CD8-positive, alpha-beta memory T cell (primary cell): ENCODE measurements around the gene ZNF136. TPM values are rescaled to one million over a fixed set of nuclear protein-coding genes. Genes with fewer than 3 reads are reported as not detected.

Experiments
- CTCF ChIA-PET: fragments of 350-600 bp; sonication (Branson Sonifier 250); formaldehyde crosslinking; loops from one replicate; lab custom pipeline; 2021; ENCODE audit warnings: antibody characterized with exemption; lab: Charles Lee
- POLR2A ChIA-PET: fragments of 350-600 bp; sonication (Branson Sonifier 250); formaldehyde crosslinking; loops from one replicate; lab custom pipeline; 2021; ENCODE audit warnings: antibody characterized with exemption; lab: Charles Lee
- DNase-seq, 5 donors: peaks; one replicate each; pipeline versions ENCODE4 v3.0.0 to v3.0.0-alpha.2; 2020 to 2022; ENCODE audit warnings: mixed read lengths in 1 of 5
- H3K27ac ChIP-seq: one replicate; pipeline ENCODE4 v1.7.0; 2013; ENCODE audit warnings: low read depth, mild to moderate bottlenecking, low read length, moderate library complexity
- H3K27me3 ChIP-seq: 2 replicates; pipeline ENCODE4 v1.7.0; 2013; ENCODE audit warnings: low read length, mild to moderate bottlenecking; ENCODE audit not compliant: insufficient read depth, poor library complexity, severe bottlenecking
- H3K36me3 ChIP-seq: 2 replicates; pipeline ENCODE4 v1.7.0; 2013; ENCODE audit warnings: mild to moderate bottlenecking, low read length, moderate library complexity; ENCODE audit not compliant: insufficient read depth
- H3K4me1 ChIP-seq: 2 replicates; pipeline ENCODE4 v1.7.0; 2013; ENCODE audit warnings: mild to moderate bottlenecking, low read length, moderate library complexity; ENCODE audit not compliant: insufficient read depth
- H3K4me3 ChIP-seq: 2 replicates; pipeline ENCODE4 v1.7.0; 2013; ENCODE audit warnings: mild to moderate bottlenecking, low read length
- H3K9me3 ChIP-seq: 2 replicates; pipeline ENCODE4 v1.7.0; 2013; ENCODE audit warnings: mild to moderate bottlenecking, low read length
- H3K27ac Mint-ChIP-seq, 8 donors: one replicate each; pipeline ENCODE4 v1.8.0; 2020 to 2021; ENCODE audit warnings: mixed read lengths in 8 of 8, mild to moderate bottlenecking in 6 of 8, inconsistent platforms in 3 of 8, moderate library complexity in 3 of 8
- H3K27me3 Mint-ChIP-seq, 2 donors: one replicate each; pipeline ENCODE4 v1.8.0; 2020 to 2021; ENCODE audit warnings: mixed read lengths in 2 of 2, mild to moderate bottlenecking in 1 of 2, moderate library complexity in 1 of 2
- H3K36me3 Mint-ChIP-seq, 3 donors: one replicate each; pipeline ENCODE4 v1.8.0; 2020 to 2021; ENCODE audit warnings: mixed read lengths in 3 of 3, inconsistent platforms in 1 of 3, mild to moderate bottlenecking in 1 of 3
- H3K4me1 Mint-ChIP-seq, 3 donors: one replicate each; pipeline ENCODE4 v1.8.0; 2020 to 2021; ENCODE audit warnings: mixed read lengths in 3 of 3, inconsistent platforms in 1 of 3, mild to moderate bottlenecking in 1 of 3
- H3K4me3 Mint-ChIP-seq, 7 donors: one replicate each; pipeline ENCODE4 v1.8.0; 2020 to 2021; ENCODE audit warnings: mixed read lengths in 7 of 7, mild to moderate bottlenecking in 6 of 7, moderate library complexity in 4 of 7, inconsistent platforms in 2 of 7
- H3K9me3 Mint-ChIP-seq, 5 donors: one replicate each; pipeline ENCODE4 v1.8.0; 2020 to 2022; ENCODE audit warnings: mixed read lengths in 5 of 5, mild to moderate bottlenecking in 3 of 5, moderate library complexity in 2 of 5, inconsistent platforms in 1 of 5
- polyA plus RNA-seq: library from polyadenylated mRNA; unstranded; fragments of 300-500 nt; fragmentation: Illumina TruSeq; gene quantifications from one replicate; pipeline ENCODE4 v1.2.3, GENCODE V29; 2021
- total RNA-seq, 2 experiments: library from RNA; stranded (reverse); gene quantifications; one replicate each; pipeline ENCODE4 v1.2.3, GENCODE V29; 2021

The ZNF136 gene
- total and polyA plus RNA-seq, 3 experiments from 2014 or later: 13.0 to 17.4 (median 16.0) TPM

- CTCF ChIA-PET: no interaction called here
- Mint-ChIP-seq H3K27ac (peak overlapping the region in 1 of 8 donors; percentile 13), H3K36me3 (peaks cover 23 to 75% (median 53%) of the 10 kb centered on the region in 3 donors), H3K27me3 (no peaks in the 10 kb centered on the region), H3K4me3 (no peak overlapping the region), H3K4me1 (peaks cover 0 to 1% (median 0%) of the 10 kb centered on the region in 3 donors), H3K9me3 (peaks cover 0 to 55% (median 18%) of the 10 kb centered on the region in 5 donors)
- H3K36me3 ChIP-seq: no peaks in the 10 kb centered on the region
- H3K27ac ChIP-seq: no peak overlapping the region
- POLR2A ChIA-PET: no interaction called here
- no peaks in the 10 kb centered on the region for H3K4me1 ChIP-seq
- no peaks in the 10 kb centered on the region for H3K27me3 ChIP-seq
- H3K4me3 ChIP-seq: no peak overlapping the region
- DNase-seq: no peak
- H3K9me3 ChIP-seq: no peaks in the 10 kb centered on the region
Observed at GRCh38 chr19:12229990-12230389, 67.1 kb downstream of the ZNF136 start.

- peaks cover 0 to 1% (median 0%) of the 10 kb centered on the region in 3 donors for H3K4me1 Mint-ChIP-seq
- H3K4me3 Mint-ChIP-seq: no peak overlapping the region
- peaks cover 20 to 76% (median 49%) of the 10 kb centered on the region in 3 donors for H3K36me3 Mint-ChIP-seq
- Histone ChIP-seq H3K4me1 (no peaks in the 10 kb centered on the region), H3K27me3 (no peaks in the 10 kb centered on the region), H3K36me3 (no peaks in the 10 kb centered on the region), H3K9me3 (no peaks in the 10 kb centered on the region), H3K27ac (no peak overlapping the region), H3K4me3 (no peak overlapping the region)
- DNase-seq: no peak
- peak overlapping the region in 2 of 8 donors; percentile 52 to 56 for H3K27ac Mint-ChIP-seq
- ChIA-PET POLR2A (no interaction called here), CTCF (no interaction called here)
- H3K9me3 Mint-ChIP-seq: peaks cover 0 to 57% (median 19%) of the 10 kb centered on the region in 5 donors
- no peaks in the 10 kb centered on the region for H3K27me3 Mint-ChIP-seq
Observed at GRCh38 chr19:12230751-12231733, 68.1 kb downstream of the ZNF136 start.

DNA sequence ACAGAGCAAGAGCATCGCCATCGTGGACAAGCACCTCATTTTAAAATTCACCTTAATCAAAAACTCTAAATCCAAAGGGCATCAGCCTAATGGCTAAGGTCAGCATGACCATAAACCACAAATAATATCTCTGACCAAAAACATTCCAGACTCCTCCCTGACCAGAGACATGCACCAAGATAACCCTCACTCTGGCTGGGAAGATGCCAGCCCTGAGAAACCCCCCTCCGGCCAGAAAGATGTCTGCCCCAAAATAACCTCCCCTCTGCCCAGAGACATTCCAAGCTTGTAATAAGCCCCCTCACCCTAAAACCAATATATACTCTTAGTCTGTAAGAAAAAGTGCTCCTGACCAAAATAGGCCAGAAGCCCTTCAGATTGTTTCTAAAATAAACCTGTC lies 70.1 kb downstream of the ZNF136 start:
- H3K27me3 ChIP-seq: no peaks in the 10 kb centered on the region
- H3K4me3 Mint-ChIP-seq: no peak overlapping the region
- peaks cover 0 to 1% (median 0%) of the 10 kb centered on the region in 3 donors for H3K4me1 Mint-ChIP-seq
- no peaks in the 10 kb centered on the region for H3K36me3 ChIP-seq
- peaks cover 0 to 66% (median 19%) of the 10 kb centered on the region in 5 donors for H3K9me3 Mint-ChIP-seq
- peaks cover 20 to 78% (median 52%) of the 10 kb centered on the region in 3 donors for H3K36me3 Mint-ChIP-seq
- no peaks in the 10 kb centered on the region for H3K27me3 Mint-ChIP-seq
- POLR2A ChIA-PET: no interaction called here
- H3K4me3 ChIP-seq: no peak overlapping the region
- no peaks in the 10 kb centered on the region for H3K9me3 ChIP-seq
- DNase-seq: no peak
- no peak overlapping the region for H3K27ac ChIP-seq
- no peak overlapping the region for H3K27ac Mint-ChIP-seq
- CTCF ChIA-PET: no interaction called here
- no peaks in the 10 kb centered on the region for H3K4me1 ChIP-seq

GRCh38 chr19:12237143-12237839 lies 74.4 kb downstream of the ZNF136 start:
- Mint-ChIP-seq H3K4me1 (no peaks in the 10 kb centered on the region), H3K27ac (no peak overlapping the region), H3K27me3 (no peaks in the 10 kb centered on the region), H3K9me3 (peaks cover 9 to 56% (median 27%) of the 10 kb centered on the region in 5 donors), H3K4me3 (no peak overlapping the region), H3K36me3 (peaks cover 9 to 61% (median 39%) of the 10 kb centered on the region in 3 donors)
- H3K9me3 ChIP-seq: peaks cover 5% of the 10 kb centered on the region
- no peaks in the 10 kb centered on the region for H3K4me1 ChIP-seq
- H3K27me3 ChIP-seq: no peaks in the 10 kb centered on the region
- POLR2A ChIA-PET: no interaction called here
- CTCF ChIA-PET: no interaction called here
- no peaks in the 10 kb centered on the region for H3K36me3 ChIP-seq
- no peak overlapping the region for H3K27ac ChIP-seq
- DNase-seq: peak in 1 of 5 donors; percentile 47
- H3K4me3 ChIP-seq: no peak overlapping the region

Other genes starting within 250 kb of the ZNF136 start
- gene ZNF700, start 238.0 kb upstream of the ZNF136 start, total RNA-seq: 10 to 100 TPM; 10.1 to 10.8 TPM
- 3.3 TPM for gene ZNF700, start 238.0 kb upstream of the ZNF136 start, polyA plus RNA-seq
- 1 to 10 TPM; 2.0 to 2.3 TPM for gene ZNF763, start 198.1 kb upstream of the ZNF136 start, total RNA-seq
- gene ZNF763, start 198.1 kb upstream of the ZNF136 start, polyA plus RNA-seq: 2.5 TPM
- gene ZNF433, start 127.4 kb upstream of the ZNF136 start, total RNA-seq: under 1 TPM; 0.35 to 0.58 TPM
- gene ZNF433, start 127.4 kb upstream of the ZNF136 start, polyA plus RNA-seq: 3.2 TPM
- under 1 TPM; 0.55 to 0.72 TPM for gene ZNF878, start 110.1 kb upstream of the ZNF136 start, total RNA-seq
- gene ZNF878, start 110.1 kb upstream of the ZNF136 start, polyA plus RNA-seq: 0.12 TPM
- 1 to 10 TPM; 5.4 to 5.7 TPM for gene ZNF844, start 98.4 kb upstream of the ZNF136 start, total RNA-seq
- 3.6 TPM for gene ZNF844, start 98.4 kb upstream of the ZNF136 start, polyA plus RNA-seq
- 1 to 10 TPM; 2.5 to 3.7 TPM for gene ZNF20, start 22.7 kb upstream of the ZNF136 start, total RNA-seq
- gene ZNF20, start 22.7 kb upstream of the ZNF136 start, polyA plus RNA-seq: 3.0 TPM
- 1 to 10 TPM; 3.3 to 3.8 TPM for gene ZNF625, start 6.4 kb upstream of the ZNF136 start, total RNA-seq
- gene ZNF625, start 6.4 kb upstream of the ZNF136 start, polyA plus RNA-seq: 0.39 TPM
- gene ZNF44, start 131.8 kb downstream of the ZNF136 start, total RNA-seq: 10 to 100 TPM; 12.3 to 12.6 TPM
- 27.8 TPM for gene ZNF44, start 131.8 kb downstream of the ZNF136 start, polyA plus RNA-seq
- gene ZNF563, start 170.5 kb downstream of the ZNF136 start, total RNA-seq: 1 to 10 TPM; 2.8 to 3.5 TPM
- 3.5 TPM for gene ZNF563, start 170.5 kb downstream of the ZNF136 start, polyA plus RNA-seq
- gene ZNF442, start 202.6 kb downstream of the ZNF136 start, total RNA-seq: 1 to 10 TPM; 2.2 to 2.5 TPM
- 1.1 TPM for gene ZNF442, start 202.6 kb downstream of the ZNF136 start, polyA plus RNA-seq
- 1 to 10 TPM; 3.6 TPM for gene ZNF799, start 238.2 kb downstream of the ZNF136 start, total RNA-seq
- gene ZNF799, start 238.2 kb downstream of the ZNF136 start, polyA plus RNA-seq: 7.2 TPM